Astrocyte of the hippocampus (primary cell): Measurements from ENCODE around the gene CD53.
"Not testable (repeated sequence)": the region's sequence is repeated elsewhere in the genome, so short reads cannot be mapped to it uniquely, and the experiment has no call there.

Experiments used
- DNase-seq: peaks from one replicate; pipeline ENCODE4 v3.0.0; 2011; ENCODE audit warnings: low read depth, low spot score

CD53 gene

DNA sequence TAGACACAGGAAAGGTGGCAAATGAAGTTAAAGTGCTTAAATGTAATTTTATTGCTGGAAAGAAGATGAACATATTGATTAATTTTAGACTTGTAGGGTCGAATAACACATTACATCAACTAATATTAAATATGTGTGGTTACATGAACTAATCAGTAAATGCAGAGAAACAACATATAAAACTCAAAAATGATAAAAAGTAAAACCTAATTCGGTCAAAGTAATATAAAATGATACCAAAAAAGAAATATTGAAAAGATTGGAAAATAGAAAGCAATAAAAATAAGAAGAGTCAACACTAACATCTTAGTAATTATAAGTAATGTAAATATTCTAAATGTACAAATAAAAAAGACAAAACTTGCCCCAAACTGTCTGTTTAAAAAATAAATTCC lies 43.3 kb downstream of the CD53 start:
- no peak for DNase-seq

DNA sequence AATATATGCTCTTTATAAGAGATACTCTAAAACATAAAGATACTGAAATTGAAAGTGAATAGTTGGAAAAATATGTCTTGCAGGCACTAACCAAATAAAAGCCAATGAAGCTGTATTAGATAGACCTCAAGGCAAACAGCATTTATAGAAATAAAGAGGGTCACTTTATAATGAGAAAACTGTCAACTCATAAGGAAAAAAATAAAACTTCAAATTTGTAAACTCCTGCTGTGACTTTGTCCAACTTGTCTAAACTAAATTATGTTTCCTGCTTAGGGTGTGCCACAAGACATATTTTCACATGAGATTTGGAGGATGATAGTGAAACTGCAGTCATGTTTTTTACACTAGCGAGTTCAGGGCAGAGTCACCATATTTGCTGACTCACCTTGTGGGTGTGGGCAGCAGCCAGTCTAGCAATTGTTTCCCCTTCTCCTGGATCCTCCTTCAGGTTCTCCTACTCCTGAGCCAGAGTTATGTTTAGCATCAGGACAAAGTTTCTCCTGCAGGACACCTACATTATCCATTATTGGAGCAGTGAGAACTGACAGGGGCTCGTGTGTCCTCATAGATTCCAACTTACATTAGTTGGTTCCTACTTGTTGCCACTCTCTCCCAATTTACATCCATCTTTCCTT lies 43.8 kb downstream of the CD53 start:
- DNase-seq: no peak

DNA sequence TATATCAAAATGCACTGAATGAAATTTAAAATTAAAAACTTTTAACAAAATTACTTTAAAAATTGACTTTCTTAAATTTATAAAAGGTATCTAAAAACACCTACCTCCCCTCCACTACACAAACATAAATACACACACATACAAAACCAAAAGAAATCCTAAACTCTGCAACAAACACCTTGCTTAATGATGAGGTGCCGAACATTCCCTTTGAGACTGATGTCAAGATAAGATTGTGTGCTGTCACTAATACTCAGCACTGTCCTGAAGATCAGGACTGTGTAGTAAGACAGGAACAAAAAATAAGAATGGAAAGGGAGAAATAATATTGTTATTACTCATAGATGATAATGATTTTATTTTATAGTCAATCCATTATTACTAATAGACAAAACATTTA lies 45.1 kb downstream of the CD53 start:
- no peak for DNase-seq

DNA sequence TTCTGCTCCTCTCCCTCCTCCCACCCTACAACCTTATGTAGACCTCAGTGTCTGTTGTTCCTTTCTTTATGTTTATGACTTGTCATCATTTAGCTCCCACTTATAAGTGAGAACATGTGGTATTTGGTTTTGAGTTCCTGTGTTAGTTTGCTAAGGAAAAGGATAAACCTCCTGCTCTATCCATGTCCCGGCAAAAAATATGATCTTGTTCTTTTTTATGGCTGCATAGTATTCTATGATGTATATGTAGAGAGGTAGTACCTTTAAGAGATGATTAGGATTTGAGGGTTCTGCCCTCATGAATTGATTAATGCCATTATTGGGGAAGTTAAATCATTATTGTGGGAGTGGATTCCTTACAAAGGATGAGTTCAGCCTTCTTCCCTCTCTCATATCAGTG lies 49.0 kb downstream of the CD53 start:
- no peak for DNase-seq

DNA sequence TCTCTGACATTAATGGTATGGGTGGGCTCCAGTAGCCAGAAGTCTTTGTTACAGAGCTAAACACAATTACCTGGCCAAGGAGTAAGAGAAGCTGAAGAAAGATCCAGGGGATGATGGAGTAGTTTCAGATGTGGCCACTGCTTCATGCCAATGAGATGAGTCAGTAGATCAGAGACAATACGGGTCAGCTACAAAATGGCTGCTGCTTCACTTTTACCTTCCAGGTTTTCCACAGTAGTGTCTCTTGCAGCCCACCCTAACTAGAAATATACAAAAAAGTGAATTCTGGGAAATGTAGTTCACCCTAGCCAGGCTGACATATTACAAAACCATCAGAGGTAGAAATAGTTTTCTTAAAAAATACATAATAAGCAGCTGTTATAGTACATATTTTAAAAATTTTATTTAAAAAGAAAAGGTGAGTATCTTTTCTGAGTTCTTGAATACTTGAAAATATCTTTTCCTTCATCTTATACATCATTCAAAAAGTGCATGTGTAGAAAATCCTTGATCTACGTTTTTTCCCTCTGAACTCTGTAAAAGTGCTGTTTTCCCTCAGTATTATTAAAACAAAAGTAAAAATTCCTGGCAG lies 54.6 kb downstream of the CD53 start:
- peak; percentile 7 for DNase-seq

DNA sequence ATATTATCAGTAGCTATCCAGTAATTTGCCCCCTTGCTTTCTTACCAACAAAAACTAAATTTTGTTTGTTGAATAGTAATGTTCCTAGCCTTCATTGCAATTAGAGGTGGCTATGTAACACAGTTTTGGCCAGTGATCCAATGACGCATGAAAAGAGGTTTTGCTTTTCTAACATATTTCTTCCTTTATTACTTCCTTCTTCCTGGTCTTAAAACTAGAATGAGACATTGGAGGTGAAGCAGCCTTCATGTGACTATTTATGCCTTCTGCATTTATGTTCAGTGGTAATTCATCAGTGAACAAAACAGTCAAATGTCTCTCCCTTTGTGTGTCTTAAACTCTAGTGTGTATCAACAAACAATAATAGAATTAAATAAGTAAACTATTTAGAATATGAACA lies 55.2 kb downstream of the CD53 start:
- no peak for DNase-seq

DNA sequence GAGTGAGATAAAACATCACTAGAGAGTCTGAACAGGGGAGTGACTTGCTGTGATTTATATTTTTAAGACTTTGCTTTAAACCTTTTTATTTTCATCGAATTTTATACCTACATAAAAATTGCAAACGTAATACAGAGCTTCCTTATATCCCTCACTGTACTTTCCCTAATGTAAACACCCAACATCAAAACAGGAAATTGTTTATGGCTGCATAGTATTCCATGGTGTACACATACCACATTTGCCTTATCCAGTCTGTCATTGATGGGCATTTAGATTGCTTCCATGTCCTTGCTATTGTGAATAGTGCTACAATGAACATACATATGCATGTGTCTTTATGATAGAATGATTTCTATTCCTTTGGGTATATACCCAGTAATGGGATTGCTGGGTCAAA lies 56.0 kb downstream of the CD53 start:
- DNase-seq: no peak

DNA sequence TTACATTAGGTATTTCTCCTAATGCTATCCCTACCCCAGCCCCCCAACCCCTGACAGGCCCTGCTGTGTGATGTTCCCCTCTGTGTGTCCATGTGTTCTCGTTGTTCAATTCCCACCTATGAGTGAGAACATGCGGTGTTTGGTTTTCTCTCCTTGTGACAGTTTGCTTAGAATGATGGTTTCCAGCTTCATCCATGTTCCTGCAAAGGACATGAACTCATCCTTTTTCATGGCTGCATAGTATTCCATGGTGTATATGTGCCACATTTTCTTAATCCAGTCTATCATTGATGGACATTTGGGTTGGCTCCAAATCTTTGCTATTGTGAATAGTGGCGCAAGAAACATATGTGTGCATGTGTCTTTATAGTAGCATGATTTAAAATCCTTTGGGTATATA lies 58.1 kb downstream of the CD53 start:
- not testable (repeated sequence) for DNase-seq

DNA sequence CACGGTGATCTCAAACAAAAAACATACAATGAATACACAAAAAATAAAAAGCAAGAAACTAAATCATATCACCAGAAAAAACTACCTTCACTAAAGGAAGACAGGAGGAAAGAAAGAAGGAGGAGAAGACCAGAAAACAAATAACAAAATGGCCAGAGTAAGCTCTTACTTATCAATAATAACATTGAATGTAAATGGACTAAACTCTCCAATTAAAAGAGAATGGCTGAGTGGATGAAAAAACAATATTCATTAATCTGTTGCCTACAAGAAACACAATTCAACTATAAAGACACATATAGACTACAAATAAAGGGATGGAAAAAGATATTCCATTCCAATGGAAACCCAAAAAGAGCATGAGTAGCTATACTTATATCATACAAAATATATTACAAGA lies 63.6 kb downstream of the CD53 start:
- DNase-seq: no peak

DNA sequence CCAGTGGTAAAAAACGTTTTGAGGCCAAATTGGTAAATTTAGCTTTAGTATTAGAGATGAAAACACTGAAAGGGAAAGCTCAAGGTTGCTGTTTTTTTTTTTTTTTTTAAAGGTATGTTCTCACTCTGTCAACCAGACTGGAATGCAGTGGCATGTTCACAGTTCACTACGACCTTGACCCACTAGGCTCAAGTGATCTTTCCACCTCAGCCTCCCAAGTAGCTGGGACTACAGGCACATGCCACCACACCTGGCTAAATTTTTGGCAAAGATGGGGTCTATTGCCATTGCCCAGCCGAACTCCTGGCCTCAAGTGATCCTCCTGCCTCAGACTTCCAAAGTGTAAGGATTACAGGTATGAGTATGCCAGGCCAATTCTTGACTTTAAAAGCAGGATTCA lies 71.9 kb downstream of the CD53 start:
- no peak for DNase-seq

DNA sequence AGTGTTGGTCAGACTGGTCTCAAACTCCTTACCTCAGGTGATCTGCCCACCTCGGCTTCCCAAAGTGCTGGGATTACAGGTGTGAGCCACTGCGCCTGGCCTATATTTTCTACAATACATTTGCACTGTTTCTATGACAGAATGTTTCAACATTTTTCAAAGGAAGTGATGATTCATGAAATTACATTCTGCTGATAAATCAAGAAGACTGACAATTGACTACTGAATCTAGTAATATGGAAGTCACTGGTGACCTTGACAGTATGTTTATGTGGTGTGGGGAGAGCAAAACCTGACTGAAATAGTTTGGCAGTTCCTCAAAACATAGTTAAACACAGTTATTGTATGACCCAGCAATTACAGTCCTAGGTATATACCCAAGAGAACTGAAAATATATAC lies 72.7 kb downstream of the CD53 start:
- DNase-seq: no peak

DNA sequence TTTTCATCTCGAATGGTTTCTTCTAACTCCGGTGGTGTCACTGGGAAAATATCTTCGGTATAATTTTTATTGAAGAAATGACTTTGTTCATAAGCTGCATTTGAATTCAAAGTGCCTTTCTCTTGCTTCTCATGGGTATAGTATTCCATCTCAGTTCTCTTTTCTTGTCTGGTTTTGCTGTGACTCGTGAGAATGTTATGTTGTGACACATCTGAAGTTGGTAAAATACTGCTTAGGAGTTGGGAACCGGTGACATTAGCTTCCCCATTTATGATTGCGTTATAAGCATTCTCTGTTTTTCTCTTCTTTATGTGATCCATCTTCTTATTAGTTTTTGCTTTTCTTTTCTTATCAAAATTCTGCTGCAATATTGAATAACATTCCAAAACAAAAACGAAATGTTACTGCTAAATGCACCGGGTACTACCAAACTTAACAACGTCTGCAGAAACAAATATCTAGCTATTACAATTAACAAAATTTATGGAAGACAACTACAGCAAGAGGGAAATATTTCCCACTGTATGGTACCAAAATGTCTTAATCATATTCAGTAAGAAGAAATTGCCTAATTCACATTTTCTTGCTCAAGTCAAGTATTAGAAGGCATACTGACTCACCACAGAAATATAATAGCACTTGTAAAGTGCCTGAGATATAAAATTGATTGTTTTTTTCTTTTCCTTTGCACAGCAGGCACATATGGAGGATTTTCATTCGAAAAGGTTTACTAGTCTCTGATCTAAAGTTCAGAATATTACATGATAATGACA lies 75.3 kb downstream of the CD53 start:
- peak; percentile 7 for DNase-seq
